ENCODE results near the gene TFAP2D. TPM values are rescaled to one million over a fixed set of nuclear protein-coding genes. Genes with fewer than 3 reads are reported as not detected.

TFAP2D gene
- total RNA-seq, 1 experiment from 2014 or later, result not detected

- TF ChIP-seq, protein P1, sequence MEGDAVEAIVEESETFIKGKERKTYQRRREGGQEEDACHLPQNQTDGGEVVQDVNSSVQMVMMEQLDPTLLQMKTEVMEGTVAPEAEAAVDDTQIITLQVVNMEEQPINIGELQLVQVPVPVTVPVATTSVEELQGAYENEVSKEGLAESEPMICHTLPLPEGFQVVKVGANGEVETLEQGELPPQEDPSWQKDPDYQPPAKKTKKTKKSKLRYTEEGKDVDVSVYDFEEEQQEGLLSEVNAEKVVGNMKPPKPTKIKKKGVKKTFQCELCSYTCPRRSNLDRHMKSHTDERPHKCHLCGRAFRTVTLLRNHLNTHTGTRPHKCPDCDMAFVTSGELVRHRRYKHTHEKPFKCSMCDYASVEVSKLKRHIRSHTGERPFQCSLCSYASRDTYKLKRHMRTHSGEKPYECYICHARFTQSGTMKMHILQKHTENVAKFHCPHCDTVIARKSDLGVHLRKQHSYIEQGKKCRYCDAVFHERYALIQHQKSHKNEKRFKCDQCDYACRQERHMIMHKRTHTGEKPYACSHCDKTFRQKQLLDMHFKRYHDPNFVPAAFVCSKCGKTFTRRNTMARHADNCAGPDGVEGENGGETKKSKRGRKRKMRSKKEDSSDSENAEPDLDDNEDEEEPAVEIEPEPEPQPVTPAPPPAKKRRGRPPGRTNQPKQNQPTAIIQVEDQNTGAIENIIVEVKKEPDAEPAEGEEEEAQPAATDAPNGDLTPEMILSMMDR (IDR thresholded peaks at IDR 0.05; ENCODE audit: insufficient read depth in 1 of 2, low read depth in 1 of 2, low read length in 1 of 2, severe bottlenecking in 1 of 2, unreplicated experiment in 1 of 2), result no peak
- Histone ChIP-seq H3K4me1 (no peaks in the 10 kb centered on the region), H3K4me3 (ENCODE audit: low read depth, low read length) (no peak overlapping the region), H3K36me3 (ENCODE audit: control insufficient read depth, insufficient read depth, low read length) (no peaks in the 10 kb centered on the region), H3K9me3 (no peaks in the 10 kb centered on the region), H3K27me3 (replicated peaks; ENCODE audit: control insufficient read depth, insufficient read depth, low read length) (no peaks in the 10 kb centered on the region)
- no peaks in the 10 kb centered on the region for H3K4me1 Mint-ChIP-seq (ENCODE audit: low read depth, unreplicated experiment)
- POLR2A ChIA-PET, result no interaction called here
- H3K9me3 Mint-ChIP-seq (ENCODE audit: unreplicated experiment), result no peaks in the 10 kb centered on the region
- DNase-seq, result no peak
- no peak overlapping the region for H3K27ac Mint-ChIP-seq (ENCODE audit: unreplicated experiment)
- intact Hi-C loops (cut with micrococcal nuclease; ENCODE audit: unreplicated experiment), result no loop called here
- no peak overlapping the region for H3K4me3 Mint-ChIP-seq (ENCODE audit: unreplicated experiment)
- no peaks in the 10 kb centered on the region for H3K36me3 Mint-ChIP-seq (ENCODE audit: insufficient read depth, unreplicated experiment)
- BruUV-seq (replicated peaks), result no TSS peak
- peaks cover 7% of the 10 kb centered on the region for H3K27me3 Mint-ChIP-seq (ENCODE audit: insufficient read depth, unreplicated experiment)
- CTCF ChIA-PET, result no interaction called here
Measured at GRCh38 chr6:50795574-50795973, 82.2 kb downstream of the TFAP2D start.

DNA sequence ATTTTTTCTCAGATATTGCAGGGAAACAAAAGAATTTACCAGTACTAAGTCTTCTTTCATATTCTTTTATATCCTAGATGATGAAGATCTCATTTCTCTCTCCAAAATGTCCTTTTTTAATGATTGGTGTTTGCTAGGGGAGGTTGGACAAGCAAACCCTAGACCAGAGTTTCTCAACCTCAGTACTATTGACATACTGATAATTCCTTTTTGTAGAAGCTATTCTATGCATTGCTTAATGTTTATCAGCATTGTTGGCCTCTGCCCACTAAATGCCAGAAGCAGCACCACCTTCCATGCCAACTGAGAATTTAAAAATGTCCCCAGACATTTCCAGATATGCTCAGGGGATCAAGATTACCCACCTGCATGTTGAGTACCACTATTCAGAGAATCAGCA lies 91.0 kb downstream of the TFAP2D start:
- H3K9me3 ChIP-seq, result no peaks in the 10 kb centered on the region
- ChIA-PET CTCF (no interaction called here), POLR2A (no interaction called here)
- intact Hi-C loops (cut with micrococcal nuclease; ENCODE audit: unreplicated experiment), result no loop called here
- DNase-seq, result no peak
- Mint-ChIP-seq H3K27ac (ENCODE audit: unreplicated experiment) (no peak overlapping the region), H3K9me3 (ENCODE audit: unreplicated experiment) (no peaks in the 10 kb centered on the region), H3K4me1 (ENCODE audit: low read depth, unreplicated experiment) (no peaks in the 10 kb centered on the region), H3K36me3 (ENCODE audit: insufficient read depth, unreplicated experiment) (no peaks in the 10 kb centered on the region), H3K4me3 (ENCODE audit: unreplicated experiment) (no peak overlapping the region), H3K27me3 (ENCODE audit: insufficient read depth, unreplicated experiment) (peaks cover 5% of the 10 kb centered on the region)
- no peak overlapping the region for H3K4me3 ChIP-seq (ENCODE audit: low read depth, low read length)
- no peaks in the 10 kb centered on the region for H3K4me1 ChIP-seq
- no TSS peak for BruUV-seq (replicated peaks)
- no peaks in the 10 kb centered on the region for H3K36me3 ChIP-seq (ENCODE audit: control insufficient read depth, insufficient read depth, low read length)
- TF ChIP-seq, protein P1 (IDR thresholded peaks at IDR 0.05; ENCODE audit: insufficient read depth in 1 of 2, low read depth in 1 of 2, low read length in 1 of 2, severe bottlenecking in 1 of 2, unreplicated experiment in 1 of 2), result no peak
- H3K27me3 ChIP-seq (replicated peaks; ENCODE audit: control insufficient read depth, insufficient read depth, low read length), result no peaks in the 10 kb centered on the region

GRCh38 chr6:50807035-50807434 lies 93.7 kb downstream of the TFAP2D start:
- no peak overlapping the region for H3K27ac Mint-ChIP-seq (ENCODE audit: unreplicated experiment)
- no peak overlapping the region for H3K4me3 ChIP-seq (ENCODE audit: low read depth, low read length)
- ChIA-PET CTCF (no interaction called here), POLR2A (no interaction called here)
- H3K36me3 Mint-ChIP-seq (ENCODE audit: insufficient read depth, unreplicated experiment), result no peaks in the 10 kb centered on the region
- no peaks in the 10 kb centered on the region for H3K27me3 ChIP-seq (replicated peaks; ENCODE audit: control insufficient read depth, insufficient read depth, low read length)
- BruUV-seq (replicated peaks), result no TSS peak
- TF ChIP-seq, protein P1 (IDR thresholded peaks at IDR 0.05; ENCODE audit: insufficient read depth in 1 of 2, low read depth in 1 of 2, low read length in 1 of 2, severe bottlenecking in 1 of 2, unreplicated experiment in 1 of 2), result no peak
- H3K4me3 Mint-ChIP-seq (ENCODE audit: unreplicated experiment), result no peak overlapping the region
- H3K9me3 ChIP-seq, result no peaks in the 10 kb centered on the region
- H3K4me1 ChIP-seq, result no peaks in the 10 kb centered on the region
- no peaks in the 10 kb centered on the region for H3K4me1 Mint-ChIP-seq (ENCODE audit: low read depth, unreplicated experiment)
- DNase-seq, result no peak
- no peaks in the 10 kb centered on the region for H3K9me3 Mint-ChIP-seq (ENCODE audit: unreplicated experiment)
- H3K27me3 Mint-ChIP-seq (ENCODE audit: insufficient read depth, unreplicated experiment), result peaks cover 5% of the 10 kb centered on the region
- intact Hi-C loops (cut with micrococcal nuclease; ENCODE audit: unreplicated experiment), result no loop called here
- no peaks in the 10 kb centered on the region for H3K36me3 ChIP-seq (ENCODE audit: control insufficient read depth, insufficient read depth, low read length)

Data from Caco-2 (cell line).